Posterior cingulate gyrus (tissue), 11 donors: ENCODE measurements around the gene CAMTA1.

Source experiments
- DNase-seq, 10 donors: peaks; one replicate each; pipeline versions ENCODE4 v3.0.0 to v3.0.0-alpha.2; 2020 to 2021; ENCODE audit warnings: mixed read lengths in 3 of 10
- intact Hi-C: fragments of 100-400 bp; cut with DNase I; formaldehyde crosslinking; loops from one replicate; pipeline ENCODE4 v1.15.1; 2023

Gene CAMTA1

GRCh38 chr1:7508934-7509519 is 723.8 kb downstream of the CAMTA1 start:
- DNase-seq: peak in 2 of 10 donors; percentile 24 to 52

GRCh38 chr1:7509598-7509997 is 724.3 kb downstream of the CAMTA1 start:
- intact Hi-C loops: no loop called here
- DNase-seq: no peak

More at GRCh38 chr1:7508934-7509519, 723.8 kb downstream of the CAMTA1 start:
- intact Hi-C loops: no loop called here

GRCh38 chr1:7510389-7510931 is 725.2 kb downstream of the CAMTA1 start:
- intact Hi-C loops: no loop called here
- no peak for DNase-seq

- DNase-seq: no peak
- intact Hi-C loops: no loop called here
These were observed 726.1 kb downstream of the CAMTA1 start for GRCh38 chr1:7511381-7511780.

GRCh38 chr1:7513081-7513480 is 727.8 kb downstream of the CAMTA1 start:
- no peak for DNase-seq
- intact Hi-C loops: no loop called here

- intact Hi-C loops: no loop called here
- DNase-seq: no peak
These were observed 729.9 kb downstream of the CAMTA1 start for GRCh38 chr1:7515175-7515574.

- DNase-seq: peak in 1 of 10 donors; percentile 55
- intact Hi-C loops: no loop called here
These were observed 730.6 kb downstream of the CAMTA1 start for GRCh38 chr1:7515904-7516303.

GRCh38 chr1:7516341-7516740 is 731.1 kb downstream of the CAMTA1 start:
- DNase-seq: peak in 2 of 10 donors; percentile 49 to 82
- intact Hi-C loops: no loop called here

GRCh38 chr1:7516929-7517328 is 731.7 kb downstream of the CAMTA1 start:
- DNase-seq: peak in 1 of 10 donors; percentile 8
- intact Hi-C loops: no loop called here

- intact Hi-C loops: no loop called here
- peak in 1 of 10 donors; percentile 17 for DNase-seq
These were observed 732.5 kb downstream of the CAMTA1 start for GRCh38 chr1:7517611-7518330.

GRCh38 chr1:7518411-7518810 is 733.2 kb downstream of the CAMTA1 start:
- intact Hi-C loops: no loop called here
- peak in 3 of 10 donors; percentile 20 to 75 (median 72) for DNase-seq

GRCh38 chr1:7519181-7519860 is 734.1 kb downstream of the CAMTA1 start:
- DNase-seq: peak in 3 of 10 donors; percentile 50 to 76 (median 57)
- intact Hi-C loops: no loop called here

GRCh38 chr1:7519861-7520395 is 734.7 kb downstream of the CAMTA1 start:
- intact Hi-C loops: no loop called here
- DNase-seq: peak in 3 of 10 donors; percentile 24 to 62 (median 59)

- intact Hi-C loops: no loop called here
- DNase-seq: peak in 2 of 10 donors; percentile 33 to 55
These were observed 735.2 kb downstream of the CAMTA1 start for GRCh38 chr1:7520496-7520895.

GRCh38 chr1:7524341-7525337 is 739.4 kb downstream of the CAMTA1 start:
- DNase-seq: peak in 3 of 10 donors; percentile 18 to 74 (median 55)
- intact Hi-C loops: no loop called here

GRCh38 chr1:7525338-7526063 is 740.2 kb downstream of the CAMTA1 start:
- peak in 3 of 10 donors; percentile 15 to 74 (median 55) for DNase-seq

GRCh38 chr1:7526196-7526866 is 741.1 kb downstream of the CAMTA1 start:
- DNase-seq: peak in 2 of 10 donors; percentile 7 to 48
- intact Hi-C loops: no loop called here

More at GRCh38 chr1:7525338-7526063, 740.2 kb downstream of the CAMTA1 start:
- intact Hi-C loops: no loop called here
